Sigmoid colon (tissue), 4 donors: ENCODE data around the gene C11orf24.

Experiments
- CTCF ChIP-seq, 4 experiments: fragments of 450-650 bp in 3 of 4; fragments of 200-600 bp in 1 of 4; IDR thresholded peaks; one replicate each; pipeline ENCODE4 v1.5.1; 2016 to 2019; ENCODE audit warnings: antibody characterized with exemption in 4 of 4, mild to moderate bottlenecking in 3 of 4, moderate library complexity in 2 of 4
- EP300 ChIP-seq, 4 donors: sonication (generic); formaldehyde crosslinking; IDR thresholded peaks; one replicate each; pipeline ENCODE4 v1.6.1; 2017; ENCODE audit warnings: antibody characterized with exemption in 4 of 4

- TF ChIP-seq EP300 (IDR thresholded peaks at IDR 0.05) (no peak), CTCF (IDR thresholded peaks at IDR 0.05) (no peak)
Observed at GRCh38 chr11:68261006-68261405, 10.8 kb downstream of the C11orf24 start.
